ENCODE measurements around the gene ELAVL2.

ELAVL2 gene

DNA sequence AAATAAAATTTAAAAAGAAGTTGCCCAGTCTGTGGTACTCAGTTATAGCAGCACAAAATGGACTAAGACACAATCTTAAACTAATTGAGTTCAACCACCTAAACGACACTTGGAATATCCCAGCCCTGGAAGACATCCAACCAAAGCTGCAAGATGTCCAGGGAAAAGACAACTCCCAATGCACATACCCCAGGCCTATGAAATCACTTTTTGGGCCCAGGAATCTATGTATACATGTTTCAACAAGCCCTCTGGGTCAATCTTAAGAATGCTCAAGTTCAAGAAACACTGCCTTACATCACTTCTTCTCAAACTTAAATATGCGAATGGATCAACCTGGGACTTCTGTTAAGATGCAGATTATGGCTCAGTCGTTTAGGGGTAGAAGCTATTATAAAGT is 148.6 kb downstream of the ELAVL2 start:
- H3K27ac ChIP-seq, result no peak overlapping the region
- TF ChIP-seq ZFX (IDR thresholded peaks at IDR 0.05), result no peak
- TF ChIP-seq, protein P1, sequence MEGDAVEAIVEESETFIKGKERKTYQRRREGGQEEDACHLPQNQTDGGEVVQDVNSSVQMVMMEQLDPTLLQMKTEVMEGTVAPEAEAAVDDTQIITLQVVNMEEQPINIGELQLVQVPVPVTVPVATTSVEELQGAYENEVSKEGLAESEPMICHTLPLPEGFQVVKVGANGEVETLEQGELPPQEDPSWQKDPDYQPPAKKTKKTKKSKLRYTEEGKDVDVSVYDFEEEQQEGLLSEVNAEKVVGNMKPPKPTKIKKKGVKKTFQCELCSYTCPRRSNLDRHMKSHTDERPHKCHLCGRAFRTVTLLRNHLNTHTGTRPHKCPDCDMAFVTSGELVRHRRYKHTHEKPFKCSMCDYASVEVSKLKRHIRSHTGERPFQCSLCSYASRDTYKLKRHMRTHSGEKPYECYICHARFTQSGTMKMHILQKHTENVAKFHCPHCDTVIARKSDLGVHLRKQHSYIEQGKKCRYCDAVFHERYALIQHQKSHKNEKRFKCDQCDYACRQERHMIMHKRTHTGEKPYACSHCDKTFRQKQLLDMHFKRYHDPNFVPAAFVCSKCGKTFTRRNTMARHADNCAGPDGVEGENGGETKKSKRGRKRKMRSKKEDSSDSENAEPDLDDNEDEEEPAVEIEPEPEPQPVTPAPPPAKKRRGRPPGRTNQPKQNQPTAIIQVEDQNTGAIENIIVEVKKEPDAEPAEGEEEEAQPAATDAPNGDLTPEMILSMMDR (conservative IDR thresholded peaks at IDR 0.05), result no peak

DNA sequence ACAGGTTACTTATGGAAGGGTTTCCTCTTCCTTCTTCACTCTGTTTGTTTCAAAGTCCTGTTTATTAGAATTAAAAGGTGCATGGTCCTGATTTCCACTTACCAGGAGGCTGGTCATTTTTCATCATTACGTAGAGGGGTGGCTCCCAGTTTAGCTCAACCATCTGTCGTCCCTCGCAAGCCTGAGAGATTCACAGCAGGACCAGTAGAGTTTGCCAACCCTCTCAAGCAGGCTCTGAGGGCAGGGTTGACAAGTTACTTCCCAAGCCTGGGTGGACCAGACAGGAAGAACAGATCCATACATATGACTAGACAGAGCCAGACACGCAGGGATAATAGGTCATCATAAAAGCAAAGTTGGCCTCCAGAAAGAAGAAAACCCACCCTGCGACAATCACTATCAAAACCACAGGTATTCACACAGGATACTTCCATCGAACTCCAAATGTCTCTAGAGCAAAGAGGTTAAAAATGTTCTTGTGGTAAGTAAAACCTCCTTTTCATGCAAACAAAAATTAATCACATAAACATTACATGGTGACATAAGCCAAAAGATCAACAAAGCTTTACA is 151.9 kb downstream of the ELAVL2 start:
- no peak overlapping the region for H3K27ac ChIP-seq
- TF ChIP-seq, protein P1 (conservative IDR thresholded peaks at IDR 0.05), result no peak
- TF ChIP-seq ZFX (IDR thresholded peaks at IDR 0.05), result no peak

DNA sequence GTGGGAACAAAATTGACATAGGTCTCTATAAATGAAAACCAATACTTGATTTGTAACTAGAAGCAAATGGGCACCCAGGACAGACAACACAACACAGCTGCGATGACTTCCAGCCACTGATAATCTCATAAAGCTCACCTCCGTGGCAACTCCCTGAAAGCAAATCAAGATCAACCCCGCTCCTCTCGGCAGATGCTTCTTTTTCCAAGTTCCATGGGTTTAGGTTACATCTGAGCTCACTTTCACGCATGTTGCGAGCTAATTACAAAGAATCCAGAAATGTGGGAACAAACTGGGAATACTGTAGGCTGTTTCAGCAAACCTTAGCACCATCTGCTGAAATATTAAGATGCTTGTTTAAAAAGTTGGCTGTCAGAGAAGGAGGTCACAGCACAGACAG is 153.9 kb downstream of the ELAVL2 start:
- TF ChIP-seq, protein P1 (conservative IDR thresholded peaks at IDR 0.05), result no peak
- no peak for TF ChIP-seq ZFX (IDR thresholded peaks at IDR 0.05)

DNA sequence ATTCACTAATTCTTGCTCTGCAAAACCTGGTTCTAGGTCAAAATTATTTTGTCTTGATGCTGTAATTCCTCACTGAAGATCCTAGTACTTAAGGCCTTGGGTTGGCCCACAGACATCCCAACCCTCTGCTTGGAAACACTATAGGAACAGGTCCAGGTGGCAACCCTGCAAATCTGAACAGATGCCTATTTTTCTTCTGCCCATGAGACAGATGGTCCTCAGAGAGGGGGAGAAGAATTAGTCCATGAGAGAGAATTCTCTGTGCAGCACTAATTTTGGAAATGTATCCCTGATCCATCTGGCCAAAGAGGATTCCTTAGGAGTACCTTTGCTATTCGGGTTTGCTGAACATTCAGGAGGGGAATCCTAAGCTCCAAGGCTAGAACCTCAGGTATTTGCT is 156.3 kb downstream of the ELAVL2 start:
- no peak for TF ChIP-seq ZFX (IDR thresholded peaks at IDR 0.05)
- TF ChIP-seq, protein P1 (conservative IDR thresholded peaks at IDR 0.05), result no peak
- no peak overlapping the region for H3K27ac ChIP-seq

More for the DNA sequence above, 153.9 kb downstream of the ELAVL2 start:
- H3K27ac ChIP-seq, result no peak overlapping the region

DNA sequence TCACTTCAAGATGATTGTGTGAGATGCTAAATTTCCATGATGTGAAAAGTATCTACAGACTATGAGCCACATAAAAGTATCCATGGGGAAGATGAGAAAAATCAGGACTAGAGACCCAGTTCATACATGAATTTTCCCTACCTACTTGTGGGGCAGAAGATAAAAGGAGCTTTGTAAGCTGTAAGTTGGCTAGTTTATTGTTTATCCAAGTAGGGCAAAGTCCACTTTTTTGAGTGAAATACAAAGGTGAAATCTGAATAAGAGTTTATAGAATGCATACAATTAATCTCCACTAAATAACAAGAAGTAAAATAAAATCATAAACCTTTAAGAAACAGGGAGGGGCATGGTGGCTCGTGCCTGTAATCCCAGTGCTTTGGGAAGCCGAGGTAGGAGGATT is 160.4 kb downstream of the ELAVL2 start:
- TF ChIP-seq ZFX (IDR thresholded peaks at IDR 0.05), result no peak
- TF ChIP-seq, protein P1 (conservative IDR thresholded peaks at IDR 0.05), result no peak

DNA sequence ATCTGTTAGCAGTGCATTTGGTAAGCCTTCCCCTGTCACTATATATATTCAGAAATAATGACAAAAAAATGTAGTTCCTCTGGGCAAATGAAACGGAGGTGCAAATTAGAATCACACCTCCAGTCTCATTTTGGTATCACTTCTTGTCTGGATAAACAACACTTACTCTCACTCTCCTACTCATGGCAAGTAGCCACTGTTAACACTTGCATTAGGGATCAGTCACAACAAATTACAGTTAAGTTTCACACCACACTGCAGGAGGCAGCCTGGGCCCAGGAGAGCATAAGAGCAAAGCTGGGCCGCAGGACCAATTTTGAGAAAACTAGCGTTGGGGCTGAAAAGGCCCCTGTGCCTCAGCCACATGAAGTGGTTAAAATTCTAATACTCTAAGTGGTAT is 161.0 kb downstream of the ELAVL2 start:
- TF ChIP-seq, protein P1 (conservative IDR thresholded peaks at IDR 0.05), result no peak
- no peak for TF ChIP-seq ZFX (IDR thresholded peaks at IDR 0.05)
- H3K27ac ChIP-seq, result no peak overlapping the region

More for the DNA sequence above, 160.4 kb downstream of the ELAVL2 start:
- H3K27ac ChIP-seq, result no peak overlapping the region

DNA sequence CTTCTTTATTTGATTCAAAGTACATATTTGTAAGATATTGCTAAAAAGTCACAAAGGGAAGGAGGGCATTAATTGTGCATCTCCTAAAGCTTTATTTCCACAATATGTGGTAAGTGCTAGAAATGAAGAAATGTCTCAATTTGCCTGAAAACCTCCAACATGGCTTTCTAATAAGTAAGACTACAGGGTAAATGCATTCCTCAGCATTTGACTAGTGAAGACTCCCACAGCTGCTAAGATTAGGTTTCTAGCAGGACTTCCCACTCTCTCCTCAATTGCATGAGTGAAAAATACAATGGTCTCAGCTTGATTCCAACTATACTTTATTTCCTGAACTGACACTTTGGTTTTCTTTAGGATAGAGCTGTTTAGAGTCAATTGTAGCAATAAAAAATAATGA is 162.1 kb downstream of the ELAVL2 start:
- H3K27ac ChIP-seq, result no peak overlapping the region
- TF ChIP-seq ZFX (IDR thresholded peaks at IDR 0.05), result no peak
- TF ChIP-seq, protein P1 (conservative IDR thresholded peaks at IDR 0.05), result no peak
